ENCODE measurements around the gene EIF1.
"Not testable (repeated sequence)": the region's sequence is repeated elsewhere in the genome, so short reads cannot be mapped to it uniquely, and the experiment has no call there.

DNA sequence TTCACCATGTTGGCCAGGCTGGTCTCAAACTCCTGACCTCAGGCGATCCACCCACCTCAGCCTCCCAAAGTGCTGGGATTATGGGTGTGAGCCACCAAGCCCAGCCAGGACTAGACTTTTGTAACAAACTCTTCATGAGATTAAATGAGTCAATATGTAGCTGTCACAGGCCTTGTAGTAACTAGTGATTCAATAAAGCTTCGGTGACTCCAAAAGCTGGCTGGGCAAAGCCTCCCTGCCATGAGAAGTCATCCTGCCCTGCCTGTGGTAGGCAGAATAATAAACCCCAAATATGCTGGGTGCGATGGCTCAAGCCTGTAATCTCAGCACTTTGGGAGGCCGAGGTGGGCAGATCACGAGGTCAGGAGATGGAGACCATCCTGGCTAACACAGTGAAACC is 48.1 kb upstream of the EIF1 start:
- TF ChIP-seq, protein P1, sequence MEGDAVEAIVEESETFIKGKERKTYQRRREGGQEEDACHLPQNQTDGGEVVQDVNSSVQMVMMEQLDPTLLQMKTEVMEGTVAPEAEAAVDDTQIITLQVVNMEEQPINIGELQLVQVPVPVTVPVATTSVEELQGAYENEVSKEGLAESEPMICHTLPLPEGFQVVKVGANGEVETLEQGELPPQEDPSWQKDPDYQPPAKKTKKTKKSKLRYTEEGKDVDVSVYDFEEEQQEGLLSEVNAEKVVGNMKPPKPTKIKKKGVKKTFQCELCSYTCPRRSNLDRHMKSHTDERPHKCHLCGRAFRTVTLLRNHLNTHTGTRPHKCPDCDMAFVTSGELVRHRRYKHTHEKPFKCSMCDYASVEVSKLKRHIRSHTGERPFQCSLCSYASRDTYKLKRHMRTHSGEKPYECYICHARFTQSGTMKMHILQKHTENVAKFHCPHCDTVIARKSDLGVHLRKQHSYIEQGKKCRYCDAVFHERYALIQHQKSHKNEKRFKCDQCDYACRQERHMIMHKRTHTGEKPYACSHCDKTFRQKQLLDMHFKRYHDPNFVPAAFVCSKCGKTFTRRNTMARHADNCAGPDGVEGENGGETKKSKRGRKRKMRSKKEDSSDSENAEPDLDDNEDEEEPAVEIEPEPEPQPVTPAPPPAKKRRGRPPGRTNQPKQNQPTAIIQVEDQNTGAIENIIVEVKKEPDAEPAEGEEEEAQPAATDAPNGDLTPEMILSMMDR (IDR thresholded peaks at IDR 0.05; ENCODE audit: low read depth, low read length, poor library complexity, severe bottlenecking), result not testable (repeated sequence)
- not testable (repeated sequence) for TF ChIP-seq EZH2phosphoT487 (IDR thresholded peaks at IDR 0.05; ENCODE audit: borderline replicate concordance, low read length)
